K562 (cell line): Measurements from ENCODE around the gene ARHGEF4. TPM values are rescaled to one million over a fixed set of nuclear protein-coding genes. Genes with fewer than 3 reads are reported as not detected.

Experiments used
- ATAC-seq: fragments of 200-7000 bp; cut with Tn5 transposase; 3 replicates; pipeline ENCODE4 v1.9.1; 2020; ENCODE audit warnings: moderate library complexity
- BruUV-seq: library from RNA; stranded (reverse); fragments of 400-500 nt; replicated peaks from 2 replicates; lab custom pipeline; 2021; lab: Mats Ljungman, UMichigan
- CTCF ChIA-PET: fragments of 300-600 bp; formaldehyde crosslinking; extraction: SDS; loops from one replicate; lab custom pipeline; 2021; ENCODE audit warnings: low intra/inter-chr PET ratio; lab: Yijun Ruan, JAX
- POLR2A ChIA-PET: fragments of 300-600, 350-650 bp; sonication (Branson Sonifier 250); formaldehyde crosslinking; extraction: SDS; loops from one replicate; lab custom pipeline; 2021; ENCODE audit warnings: antibody characterized with exemption, inconsistent platforms; lab: Yijun Ruan, JAX
- DNase-seq, 4 experiments: peaks; one replicate each; pipeline versions ENCODE4 v3.0.0 to v3.0.0-alpha.2; 2011 to 2018; ENCODE audit warnings: low spot score in 3 of 4, mixed read lengths in 3 of 4; ENCODE audit errors: extremely low read depth in 1 of 4
- FAIRE-seq: peaks from 2 replicates; lab custom pipeline; 2011; peaks lifted over from hg19 to GRCh38; lab: Jason Lieb, UNC
- H2AFZ ChIP-seq: 2 replicates; pipeline ENCODE4 v1.6.0; 2011; ENCODE audit warnings: low read depth, low read length, control low read depth, inconsistent platforms
- H3K27ac ChIP-seq: fragments of 200-600 bp; 3 replicates; pipeline ENCODE4 v1.8.0; 2011; ENCODE audit warnings: low read depth, mild to moderate bottlenecking, control low read depth, inconsistent platforms, low read length, moderate library complexity, mixed read lengths; ENCODE audit errors: extremely low read depth
- H3K27me3 ChIP-seq, 2 experiments: fragments of 300-600 bp in 1 of 2; 2 replicates in 1 of 2; 3 replicates in 1 of 2; pipeline versions ENCODE4 v1.6.0 to v1.8.0; 2011; ENCODE audit warnings: inconsistent platforms in 2 of 2, low read length in 2 of 2, mild to moderate bottlenecking in 1 of 2, mixed read lengths in 1 of 2, moderate library complexity in 1 of 2; ENCODE audit not compliant: control insufficient read depth in 2 of 2, insufficient read depth in 2 of 2
- H3K36me3 ChIP-seq: fragments of 300-600 bp; 3 replicates; pipeline ENCODE4 v1.8.0; 2011; ENCODE audit warnings: mild to moderate bottlenecking, low read length, inconsistent platforms; ENCODE audit not compliant: control insufficient read depth, insufficient read depth
- H3K4me1 ChIP-seq, 2 experiments: fragments of 200-600 bp in 1 of 2; replicated peaks in 1 of 2; 2 replicates in 1 of 2; 3 replicates in 1 of 2; pipeline versions ENCODE4 v1.5.1 to v1.8.0; 2011; ENCODE audit warnings: inconsistent platforms in 2 of 2, low read length in 2 of 2, mild to moderate bottlenecking in 1 of 2, mixed read lengths in 1 of 2, moderate library complexity in 1 of 2; ENCODE audit not compliant: control insufficient read depth in 2 of 2, insufficient read depth in 2 of 2
- H3K4me2 ChIP-seq: 2 replicates; pipeline ENCODE4 v1.6.1; 2011; ENCODE audit warnings: low read length, control low read depth, inconsistent platforms, mixed read lengths; ENCODE audit not compliant: insufficient read depth
- H3K4me3 ChIP-seq: fragments of 200-600 bp; sonication (generic), shearing (Covaris generic); 2 replicates; pipeline ENCODE4 v1.5.1; 2016; ENCODE audit warnings: control low read depth, inconsistent platforms
- H3K79me2 ChIP-seq: fragments of 200-600 bp; 3 replicates; pipeline ENCODE4 v1.8.0; 2011; ENCODE audit warnings: low read length, inconsistent platforms; ENCODE audit not compliant: control insufficient read depth, insufficient read depth
- H3K9ac ChIP-seq, 2 experiments: 2 replicates each; pipeline versions ENCODE4 v1.6.0 to v1.6.1; 2011; ENCODE audit warnings: low read depth in 2 of 2, low read length in 2 of 2, control low read depth in 1 of 2, inconsistent platforms in 1 of 2, mild to moderate bottlenecking in 1 of 2, mixed read lengths in 1 of 2; ENCODE audit not compliant: insufficient read depth in 1 of 2
- H3K9me1 ChIP-seq: one replicate; pipeline ENCODE4 v1.6.0; 2011; ENCODE audit warnings: inconsistent platforms, mild to moderate bottlenecking, low read length, moderate library complexity; ENCODE audit not compliant: control insufficient read depth, insufficient read depth
- H3K9me3 ChIP-seq: replicated peaks from 2 replicates; pipeline ENCODE4 v1.5.1; 2011; ENCODE audit warnings: low read depth, low read length, inconsistent platforms; ENCODE audit not compliant: control insufficient read depth, insufficient read depth
- H4K20me1 ChIP-seq: replicated peaks from 2 replicates; pipeline ENCODE4 v1.6.1; 2011; ENCODE audit warnings: low read length, inconsistent platforms, mixed read lengths; ENCODE audit not compliant: control insufficient read depth, insufficient read depth
- EP300 ChIP-seq: IDR thresholded peaks from 2 replicates; pipeline ENCODE4 v1.6.1; 2012; ENCODE audit warnings: low read length, improper control_type of control experiment
- GTF2E2 ChIP-seq: fragments of 200-800 bp; sonication (Bioruptor generic); IDR thresholded peaks from 2 replicates; pipeline ENCODE4 v1.6.1; 2016; ENCODE audit warnings: missing genetic modification characterization, missing compliant biosample characterization
- HSF4 ChIP-seq: fragments of 250-450 bp; sonication (Bioruptor Pico); IDR thresholded peaks from 2 replicates; pipeline ENCODE4 v2.1.2; 2022; ENCODE audit warnings: mild to moderate bottlenecking, moderate library complexity, borderline replicate concordance
- SLC30A9 ChIP-seq: fragments of 250-450 bp; sonication (Bioruptor Pico); IDR thresholded peaks from 2 replicates; pipeline ENCODE4 v1.8.0; 2022; ENCODE audit warnings: mild to moderate bottlenecking, moderate library complexity
- WGBS: fragments of 100-300 bp; shearing (Covaris generic); methylation state at CpG from one replicate; pipeline ENCODE4 v1.1.6; 2016; ENCODE audit warnings: low coverage, mixed read lengths; ENCODE audit not compliant: insufficient coverage; ENCODE audit errors: missing lambda C conversion rate; 5-methylcytosine and 5-hydroxymethylcytosine counted together
- in situ Hi-C: fragments of 300-500 bp; cut with MboI; formaldehyde crosslinking; loops from 4 replicates; pipeline ENCODE4 v1.15.0; 2018; ENCODE audit warnings: inconsistent platforms, mixed read lengths
- intact Hi-C: fragments of 100-400 bp; cut with micrococcal nuclease; formaldehyde crosslinking; loops from 2 replicates; pipeline ENCODE4 v1.14.2; 2022
- polyA plus RNA-seq, 8 experiments: library from polyadenylated mRNA; depleted of rRNA in 4 of 8; stranded (reverse) in 5 of 8; unstranded in 3 of 8; fragments of >200 nt; fragmentation: Nextera tagmentation in 2 of 8; fragmentation: Illumina TruSeq in 1 of 8; extraction: Ambion mirVana in 2 of 8; extraction: Trizol in 1 of 8; gene quantifications; 2 replicates each; pipeline versions ENCODE4 v1.2.1 to v1.2.3, GENCODE V29; 2011 to 2014; ENCODE audit warnings: inconsistent platforms in 1 of 8, missing spikeins in 1 of 8
- total RNA-seq, 7 experiments: library from RNA; depleted of rRNA in 6 of 7; stranded (reverse); fragments of >200 nt in 6 of 7; fragmentation: Illumina TruSeq in 2 of 7; extraction: Trizol in 2 of 7; gene quantifications; 2 replicates each; pipeline versions ENCODE4 v1.2.1 to v1.2.3, GENCODE V29; 2011 to 2021; ENCODE audit warnings: low replicate concordance in 1 of 7
- TF ChIP-seq, protein P1 (sequence below): sonication (generic); formaldehyde crosslinking; IDR thresholded peaks from 2 replicates; pipeline ENCODE4 v1.9.0; 2022; ENCODE audit warnings: mild to moderate bottlenecking, missing genetic modification reagents
- TF ChIP-seq, protein P2 (sequence below): fragments of 250-450 bp; sonication (Bioruptor Pico); IDR thresholded peaks from 2 replicates; pipeline ENCODE4 v1.5.1; 2021; ENCODE audit warnings: mild to moderate bottlenecking
- TF ChIP-seq, protein P3 (sequence below), 2 experiments: fragments of 450-650 bp in 1 of 2; sonication (generic) in 1 of 2; formaldehyde crosslinking in 1 of 2; IDR thresholded peaks; 2 replicates each; pipeline versions ENCODE4 v1.7.1 to v1.9.0; 2016 to 2022; ENCODE audit warnings: inconsistent platforms in 1 of 2, mild to moderate bottlenecking in 1 of 2, missing genetic modification reagents in 1 of 2
- TF ChIP-seq, protein P4 (sequence below): fragments of 450-650 bp; IDR thresholded peaks from 2 replicates; pipeline ENCODE4 v1.7.0; 2016; ENCODE audit warnings: borderline replicate concordance

The ARHGEF4 gene
- total and polyA plus RNA-seq, 9 of the 15 experiments (the other 6 are each of a cell fraction or from before 2014, with no cell fraction given), result not detected

DNA sequence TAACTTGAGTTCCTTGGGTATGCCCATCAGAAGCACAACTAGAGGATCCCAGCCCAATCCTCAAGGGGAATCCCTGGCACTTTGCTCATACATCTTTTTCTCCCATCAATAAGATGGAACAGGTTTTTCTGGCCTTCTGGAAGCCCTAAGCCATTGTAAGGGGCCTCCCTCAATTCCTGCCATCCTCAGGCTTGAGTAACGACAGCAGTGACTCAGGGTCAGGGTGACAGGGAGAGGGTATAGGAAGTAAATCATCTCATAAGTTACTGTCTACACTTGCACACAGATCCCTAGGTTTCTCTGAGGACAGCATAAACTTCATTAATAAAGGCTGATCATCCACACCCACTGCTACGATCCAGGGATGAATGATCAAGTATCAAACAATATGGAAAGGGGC, 46.4 kb upstream of the ARHGEF4 start:
- WGBS, result 0% methylated on average over 2 of the region's 2 CpGs
- FAIRE-seq (no peak), DNase-seq (no peak), ATAC-seq (no peak)
- Histone ChIP-seq H2AFZ (no peak overlapping the region), H3K79me2 (no peaks in the 10 kb centered on the region), H3K27me3 (peaks cover 12 to 26% of the 10 kb centered on the region in 2 experiments), H3K4me2 (no peak overlapping the region), H3K4me1 (no peaks in the 10 kb centered on the region), H3K4me3 (no peak overlapping the region), H3K9ac (no peak overlapping the region), H3K9me3 (no peaks in the 10 kb centered on the region), H4K20me1 (no peaks in the 10 kb centered on the region), H3K36me3 (no peaks in the 10 kb centered on the region), H3K27ac (no peak overlapping the region), H3K9me1 (no peaks in the 10 kb centered on the region)
- ChIA-PET CTCF (no interaction called here), POLR2A (no interaction called here)
- BruUV-seq, result no TSS peak
- intact Hi-C loops, result no loop called here
- in situ Hi-C loops, result no loop called here
- no peak for TF ChIP-seq EP300
- no peak for TF ChIP-seq GTF2E2 (tag)
- TF ChIP-seq, protein P1, sequence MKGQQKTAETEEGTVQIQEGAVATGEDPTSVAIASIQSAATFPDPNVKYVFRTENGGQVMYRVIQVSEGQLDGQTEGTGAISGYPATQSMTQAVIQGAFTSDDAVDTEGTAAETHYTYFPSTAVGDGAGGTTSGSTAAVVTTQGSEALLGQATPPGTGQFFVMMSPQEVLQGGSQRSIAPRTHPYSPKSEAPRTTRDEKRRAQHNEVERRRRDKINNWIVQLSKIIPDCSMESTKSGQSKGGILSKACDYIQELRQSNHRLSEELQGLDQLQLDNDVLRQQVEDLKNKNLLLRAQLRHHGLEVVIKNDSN, result no peak
- TF ChIP-seq SLC30A9 (CRISPR knock-in tag), result no peak
- TF ChIP-seq HSF4 (CRISPR knock-in tag), result no peak
- TF ChIP-seq, protein P2, sequence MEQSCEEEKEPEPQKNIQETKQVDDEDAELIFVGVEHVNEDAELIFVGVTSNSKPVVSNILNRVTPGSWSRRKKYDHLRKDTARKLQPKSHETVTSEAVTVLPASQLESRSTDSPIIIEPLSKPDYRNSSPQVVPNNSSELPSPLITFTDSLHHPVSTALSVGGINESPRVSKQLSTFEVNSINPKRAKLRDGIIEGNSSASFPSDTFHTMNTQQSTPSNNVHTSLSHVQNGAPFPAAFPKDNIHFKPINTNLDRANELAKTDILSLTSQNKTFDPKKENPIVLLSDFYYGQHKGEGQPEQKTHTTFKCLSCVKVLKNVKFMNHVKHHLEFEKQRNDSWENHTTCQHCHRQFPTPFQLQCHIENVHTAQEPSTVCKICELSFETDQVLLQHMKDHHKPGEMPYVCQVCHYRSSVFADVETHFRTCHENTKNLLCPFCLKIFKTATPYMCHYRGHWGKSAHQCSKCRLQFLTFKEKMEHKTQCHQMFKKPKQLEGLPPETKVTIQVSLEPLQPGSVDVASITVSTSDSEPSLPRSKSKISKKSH (CRISPR knock-in tag), result no peak
- TF ChIP-seq, protein P3, sequence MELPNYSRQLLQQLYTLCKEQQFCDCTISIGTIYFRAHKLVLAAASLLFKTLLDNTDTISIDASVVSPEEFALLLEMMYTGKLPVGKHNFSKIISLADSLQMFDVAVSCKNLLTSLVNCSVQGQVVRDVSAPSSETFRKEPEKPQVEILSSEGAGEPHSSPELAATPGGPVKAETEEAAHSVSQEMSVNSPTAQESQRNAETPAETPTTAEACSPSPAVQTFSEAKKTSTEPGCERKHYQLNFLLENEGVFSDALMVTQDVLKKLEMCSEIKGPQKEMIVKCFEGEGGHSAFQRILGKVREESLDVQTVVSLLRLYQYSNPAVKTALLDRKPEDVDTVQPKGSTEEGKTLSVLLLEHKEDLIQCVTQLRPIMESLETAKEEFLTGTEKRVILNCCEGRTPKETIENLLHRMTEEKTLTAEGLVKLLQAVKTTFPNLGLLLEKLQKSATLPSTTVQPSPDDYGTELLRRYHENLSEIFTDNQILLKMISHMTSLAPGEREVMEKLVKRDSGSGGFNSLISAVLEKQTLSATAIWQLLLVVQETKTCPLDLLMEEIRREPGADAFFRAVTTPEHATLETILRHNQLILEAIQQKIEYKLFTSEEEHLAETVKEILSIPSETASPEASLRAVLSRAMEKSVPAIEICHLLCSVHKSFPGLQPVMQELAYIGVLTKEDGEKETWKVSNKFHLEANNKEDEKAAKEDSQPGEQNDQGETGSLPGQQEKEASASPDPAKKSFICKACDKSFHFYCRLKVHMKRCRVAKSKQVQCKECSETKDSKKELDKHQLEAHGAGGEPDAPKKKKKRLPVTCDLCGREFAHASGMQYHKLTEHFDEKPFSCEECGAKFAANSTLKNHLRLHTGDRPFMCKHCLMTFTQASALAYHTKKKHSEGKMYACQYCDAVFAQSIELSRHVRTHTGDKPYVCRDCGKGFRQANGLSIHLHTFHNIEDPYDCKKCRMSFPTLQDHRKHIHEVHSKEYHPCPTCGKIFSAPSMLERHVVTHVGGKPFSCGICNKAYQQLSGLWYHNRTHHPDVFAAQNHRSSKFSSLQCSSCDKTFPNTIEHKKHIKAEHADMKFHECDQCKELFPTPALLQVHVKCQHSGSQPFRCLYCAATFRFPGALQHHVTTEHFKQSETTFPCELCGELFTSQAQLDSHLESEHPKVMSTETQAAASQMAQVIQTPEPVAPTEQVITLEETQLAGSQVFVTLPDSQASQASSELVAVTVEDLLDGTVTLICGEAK (IDR thresholded peaks at IDR 0.05), result no peak
- TF ChIP-seq, protein P3 (CRISPR knock-in tag; IDR thresholded peaks at IDR 0.05), result no peak
- TF ChIP-seq, protein P4, sequence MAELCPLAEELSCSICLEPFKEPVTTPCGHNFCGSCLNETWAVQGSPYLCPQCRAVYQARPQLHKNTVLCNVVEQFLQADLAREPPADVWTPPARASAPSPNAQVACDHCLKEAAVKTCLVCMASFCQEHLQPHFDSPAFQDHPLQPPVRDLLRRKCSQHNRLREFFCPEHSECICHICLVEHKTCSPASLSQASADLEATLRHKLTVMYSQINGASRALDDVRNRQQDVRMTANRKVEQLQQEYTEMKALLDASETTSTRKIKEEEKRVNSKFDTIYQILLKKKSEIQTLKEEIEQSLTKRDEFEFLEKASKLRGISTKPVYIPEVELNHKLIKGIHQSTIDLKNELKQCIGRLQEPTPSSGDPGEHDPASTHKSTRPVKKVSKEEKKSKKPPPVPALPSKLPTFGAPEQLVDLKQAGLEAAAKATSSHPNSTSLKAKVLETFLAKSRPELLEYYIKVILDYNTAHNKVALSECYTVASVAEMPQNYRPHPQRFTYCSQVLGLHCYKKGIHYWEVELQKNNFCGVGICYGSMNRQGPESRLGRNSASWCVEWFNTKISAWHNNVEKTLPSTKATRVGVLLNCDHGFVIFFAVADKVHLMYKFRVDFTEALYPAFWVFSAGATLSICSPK, result no peak
